Loucy (cell line): Measurements from ENCODE around the gene CPEB4.

Source experiments
- EZH2phosphoT487 ChIP-seq: fragments of 200-600 bp; IDR thresholded peaks from 2 replicates; pipeline ENCODE4 v1.6.1; 2018; ENCODE audit warnings: antibody characterized with exemption, mild to moderate bottlenecking, moderate library complexity, borderline replicate concordance
- TF ChIP-seq, protein P1 (sequence below): fragments of 200-600 bp; sonication (generic); conservative IDR thresholded peaks from 2 replicates; pipeline ENCODE4 v1.5.1; 2014; ENCODE audit warnings: mild to moderate bottlenecking, antibody characterized with exemption, low read length

GRCh38 chr5:173964506-173964905 lies 76.4 kb downstream of the CPEB4 start:
- TF ChIP-seq, protein P1, sequence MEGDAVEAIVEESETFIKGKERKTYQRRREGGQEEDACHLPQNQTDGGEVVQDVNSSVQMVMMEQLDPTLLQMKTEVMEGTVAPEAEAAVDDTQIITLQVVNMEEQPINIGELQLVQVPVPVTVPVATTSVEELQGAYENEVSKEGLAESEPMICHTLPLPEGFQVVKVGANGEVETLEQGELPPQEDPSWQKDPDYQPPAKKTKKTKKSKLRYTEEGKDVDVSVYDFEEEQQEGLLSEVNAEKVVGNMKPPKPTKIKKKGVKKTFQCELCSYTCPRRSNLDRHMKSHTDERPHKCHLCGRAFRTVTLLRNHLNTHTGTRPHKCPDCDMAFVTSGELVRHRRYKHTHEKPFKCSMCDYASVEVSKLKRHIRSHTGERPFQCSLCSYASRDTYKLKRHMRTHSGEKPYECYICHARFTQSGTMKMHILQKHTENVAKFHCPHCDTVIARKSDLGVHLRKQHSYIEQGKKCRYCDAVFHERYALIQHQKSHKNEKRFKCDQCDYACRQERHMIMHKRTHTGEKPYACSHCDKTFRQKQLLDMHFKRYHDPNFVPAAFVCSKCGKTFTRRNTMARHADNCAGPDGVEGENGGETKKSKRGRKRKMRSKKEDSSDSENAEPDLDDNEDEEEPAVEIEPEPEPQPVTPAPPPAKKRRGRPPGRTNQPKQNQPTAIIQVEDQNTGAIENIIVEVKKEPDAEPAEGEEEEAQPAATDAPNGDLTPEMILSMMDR = no peak
- TF ChIP-seq EZH2phosphoT487 = no peak
